BJ (cell line): Measurements from ENCODE around the gene LRP1B. TPM values are rescaled to one million over a fixed set of nuclear protein-coding genes. Genes with fewer than 3 reads are reported as not detected.

Experiments
- CTCF ChIA-PET: fragments of 350-600 bp; formaldehyde crosslinking; extraction: SDS; loops from one replicate; lab custom pipeline; 2021; ENCODE audit warnings: antibody characterized with exemption, inconsistent platforms; lab: Yijun Ruan, JAX
- POLR2A ChIA-PET: fragments of 300-600 bp; sonication (Branson Sonifier 250); formaldehyde crosslinking; extraction: SDS; loops from one replicate; lab custom pipeline; 2021; ENCODE audit warnings: antibody characterized with exemption; lab: Charles Lee
- DNase-seq: peaks from one replicate; pipeline ENCODE4 v3.0.0-alpha.2; 2011; ENCODE audit warnings: low read depth
- H3K27me3 ChIP-seq: 2 replicates; pipeline ENCODE4 v1.6.0; 2011; ENCODE audit warnings: low read length; ENCODE audit not compliant: control insufficient read depth, insufficient read depth
- H3K36me3 ChIP-seq: 2 replicates; pipeline ENCODE4 v1.5.1; 2011; ENCODE audit warnings: low read length; ENCODE audit not compliant: control insufficient read depth, insufficient read depth
- H3K4me3 ChIP-seq: 2 replicates; pipeline ENCODE4 v1.5.1; 2011; ENCODE audit warnings: low read depth, mild to moderate bottlenecking, control low read depth, low read length
- polyA plus RNA-seq: library from polyadenylated mRNA; depleted of rRNA; stranded (reverse); fragments of >200 nt; gene quantifications from 2 replicates; pipeline ENCODE4 v1.2.3, GENCODE V29; 2011
- TF ChIP-seq, protein P1 (sequence below): IDR thresholded peaks from 2 replicates; pipeline ENCODE4 v1.5.1; 2011; ENCODE audit warnings: low read depth, mild to moderate bottlenecking, control low read depth, inconsistent platforms, low read length, moderate library complexity; ENCODE audit not compliant: insufficient read depth

Gene LRP1B
- polyA plus RNA-seq, 1 experiment: 0.04 TPM

DNA sequence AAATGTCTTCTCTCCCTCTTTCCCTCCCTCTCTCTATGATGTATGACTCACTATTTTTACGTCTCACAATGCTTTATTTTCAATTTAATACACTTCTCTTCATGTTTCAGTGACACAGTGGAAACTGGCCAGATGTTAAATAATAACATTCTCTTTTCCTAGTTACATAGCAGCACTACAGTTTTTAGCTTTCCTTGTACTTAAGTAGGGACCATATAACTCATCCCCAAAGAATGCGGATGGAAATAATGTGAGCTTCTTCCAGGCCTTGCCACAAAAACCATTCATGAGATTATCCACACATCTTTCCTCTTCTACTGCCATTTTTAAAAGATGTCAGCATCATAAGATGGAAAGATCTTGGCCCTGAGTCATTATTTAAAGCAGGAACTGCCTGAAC is 789.4 kb downstream of the LRP1B start:
- TF ChIP-seq, protein P1, sequence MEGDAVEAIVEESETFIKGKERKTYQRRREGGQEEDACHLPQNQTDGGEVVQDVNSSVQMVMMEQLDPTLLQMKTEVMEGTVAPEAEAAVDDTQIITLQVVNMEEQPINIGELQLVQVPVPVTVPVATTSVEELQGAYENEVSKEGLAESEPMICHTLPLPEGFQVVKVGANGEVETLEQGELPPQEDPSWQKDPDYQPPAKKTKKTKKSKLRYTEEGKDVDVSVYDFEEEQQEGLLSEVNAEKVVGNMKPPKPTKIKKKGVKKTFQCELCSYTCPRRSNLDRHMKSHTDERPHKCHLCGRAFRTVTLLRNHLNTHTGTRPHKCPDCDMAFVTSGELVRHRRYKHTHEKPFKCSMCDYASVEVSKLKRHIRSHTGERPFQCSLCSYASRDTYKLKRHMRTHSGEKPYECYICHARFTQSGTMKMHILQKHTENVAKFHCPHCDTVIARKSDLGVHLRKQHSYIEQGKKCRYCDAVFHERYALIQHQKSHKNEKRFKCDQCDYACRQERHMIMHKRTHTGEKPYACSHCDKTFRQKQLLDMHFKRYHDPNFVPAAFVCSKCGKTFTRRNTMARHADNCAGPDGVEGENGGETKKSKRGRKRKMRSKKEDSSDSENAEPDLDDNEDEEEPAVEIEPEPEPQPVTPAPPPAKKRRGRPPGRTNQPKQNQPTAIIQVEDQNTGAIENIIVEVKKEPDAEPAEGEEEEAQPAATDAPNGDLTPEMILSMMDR: no peak
- no peaks in the 10 kb centered on the region for H3K36me3 ChIP-seq
- CTCF ChIA-PET: no interaction called here
- no peak overlapping the region for H3K4me3 ChIP-seq
- no peaks in the 10 kb centered on the region for H3K27me3 ChIP-seq
- POLR2A ChIA-PET: interaction anchor here (1.0 kb wide), 1 partner anchor 11 kb away, joined by 3 read pairs; no protein-coding TSS in a partner anchor
- DNase-seq: peak; percentile 92

- peak; percentile 41 for DNase-seq
- Histone ChIP-seq H3K36me3 (no peaks in the 10 kb centered on the region), H3K4me3 (no peak overlapping the region), H3K27me3 (no peaks in the 10 kb centered on the region)
- CTCF ChIA-PET: no interaction called here
- POLR2A ChIA-PET: interaction anchor here (0.8 kb wide), 1 partner anchor 10 kb away, joined by 3 read pairs; no protein-coding TSS in a partner anchor
- TF ChIP-seq, protein P1: no peak
These were observed 799.7 kb downstream of the LRP1B start for GRCh38 chr2:141331127-141331526.

DNA sequence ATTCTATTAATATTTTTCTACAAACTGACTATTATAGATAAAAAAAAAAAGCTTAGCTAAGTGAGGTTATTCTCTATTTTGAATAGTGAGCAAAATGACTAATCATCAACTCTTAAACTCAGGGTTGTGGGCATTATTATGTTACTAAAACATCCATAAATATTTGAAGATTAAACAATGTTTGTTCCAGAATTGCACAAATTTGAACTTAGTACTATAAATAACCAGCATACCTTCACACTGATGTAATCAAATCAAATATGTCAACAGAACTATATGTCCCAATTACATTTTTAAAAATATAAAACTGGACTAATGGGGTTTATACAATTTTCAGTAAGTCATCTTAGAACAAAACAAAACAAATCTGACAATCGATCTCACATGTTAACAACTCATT is 800.9 kb downstream of the LRP1B start:
- TF ChIP-seq, protein P1: no peak
- H3K4me3 ChIP-seq: no peak overlapping the region
- POLR2A ChIA-PET: no interaction called here
- no peak for DNase-seq
- H3K36me3 ChIP-seq: no peaks in the 10 kb centered on the region
- CTCF ChIA-PET: interaction anchor here (0.6 kb wide), 1 partner anchor 35 kb away, joined by 3 read pairs; no protein-coding TSS in a partner anchor
- no peaks in the 10 kb centered on the region for H3K27me3 ChIP-seq

DNA sequence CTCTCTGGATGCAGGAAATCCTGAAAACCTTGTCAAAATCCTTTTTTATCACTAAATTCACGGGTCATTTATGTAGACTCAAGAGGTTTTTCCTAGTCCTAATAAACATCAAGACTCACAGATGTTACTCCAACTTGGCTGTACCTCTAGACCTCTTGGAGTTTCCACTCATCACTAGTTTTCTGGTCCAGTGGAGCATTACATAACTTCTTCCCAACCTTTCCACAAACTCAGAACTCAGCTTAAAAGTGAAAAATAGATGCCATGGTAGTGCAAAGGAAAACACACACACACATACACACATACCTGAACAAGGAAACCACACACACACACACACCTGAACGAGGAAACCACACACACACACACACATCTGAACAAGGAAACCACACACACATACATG is 807.2 kb downstream of the LRP1B start:
- ChIA-PET POLR2A (no interaction called here), CTCF (interaction anchor here (0.6 kb wide), 1 partner anchor 63 kb away, joined by 4 read pairs; no protein-coding TSS in a partner anchor)
- Histone ChIP-seq H3K4me3 (no peak overlapping the region), H3K27me3 (no peaks in the 10 kb centered on the region), H3K36me3 (no peaks in the 10 kb centered on the region)
- DNase-seq: no peak
- TF ChIP-seq, protein P1: no peak

- no peaks in the 10 kb centered on the region for H3K36me3 ChIP-seq
- no peaks in the 10 kb centered on the region for H3K27me3 ChIP-seq
- no peak overlapping the region for H3K4me3 ChIP-seq
- DNase-seq: no peak
- ChIA-PET POLR2A (no interaction called here), CTCF (no interaction called here)
- TF ChIP-seq, protein P1: no peak
These were observed 812.8 kb downstream of the LRP1B start for GRCh38 chr2:141317986-141318385.
